Thyroid gland (tissue), 4 donors: Measurements from ENCODE around the gene ADARB2. TPM values are rescaled to one million over a fixed set of nuclear protein-coding genes. Genes with fewer than 3 reads are reported as not detected.

Source experiments
- DNase-seq, 2 donors: peaks; one replicate each; pipeline ENCODE4 v3.0.0-alpha.2; 2019
- H3K27ac ChIP-seq, 3 donors: fragments of 200-600 bp; sonication (generic); 1 replicate in 2 of 3; 2 replicates in 1 of 3; pipeline ENCODE4 v1.5.1; 2016 to 2019; ENCODE audit warnings: mild to moderate bottlenecking in 1 of 3, moderate library complexity in 1 of 3
- H3K27me3 ChIP-seq: fragments of 200-600 bp; sonication (generic); one replicate; pipeline ENCODE4 v1.5.1; 2019
- H3K36me3 ChIP-seq, 2 donors: fragments of 200-600 bp; sonication (generic); one replicate each; pipeline ENCODE4 v1.5.1; 2016 to 2019
- H3K4me1 ChIP-seq, 2 donors: fragments of 200-600 bp; sonication (generic); one replicate each; pipeline ENCODE4 v1.5.1; 2017 to 2019
- H3K4me3 ChIP-seq, 3 donors: fragments of 200-600 bp; sonication (generic); replicated peaks in 1 of 3; 1 replicate in 2 of 3; 2 replicates in 1 of 3; pipeline ENCODE4 v1.5.1; 2016; ENCODE audit warnings: mild to moderate bottlenecking in 1 of 3
- H3K9me3 ChIP-seq: fragments of 200-600 bp; sonication (generic); one replicate; pipeline ENCODE4 v1.5.1; 2017
- CTCF ChIP-seq, 6 experiments: fragments of 200-600 bp in 3 of 6; fragments of 450-650 bp in 3 of 6; sonication (generic) in 3 of 6; IDR thresholded peaks; one replicate each; pipeline ENCODE4 v1.5.1; 2016 to 2019; ENCODE audit warnings: antibody characterized with exemption in 6 of 6, mild to moderate bottlenecking in 2 of 6, inconsistent platforms in 1 of 6, moderate library complexity in 1 of 6
- POLR2A ChIP-seq, 2 donors: fragments of 450-650 bp; IDR thresholded peaks; one replicate each; pipeline ENCODE4 v1.6.1; 2017; ENCODE audit warnings: antibody characterized with exemption in 2 of 2, mild to moderate bottlenecking in 2 of 2, moderate library complexity in 1 of 2
- WGBS, 2 donors: methylation state at CpG; one replicate each; pipeline ENCODE4 v1.1.5; 2017; 5-methylcytosine and 5-hydroxymethylcytosine counted together
- intact Hi-C: fragments of 100-400 bp; cut with DNase I; formaldehyde crosslinking; loops from one replicate; pipeline ENCODE4 v1.15.1; 2023
- total RNA-seq, 4 donors: library from RNA; depleted of rRNA; stranded (reverse); fragments of >200 nt; gene quantifications; one replicate each; pipeline ENCODE4 v1.2.3, GENCODE V29; 2016

ADARB2 gene
- total RNA-seq, 4 donors from 2014 or later, result 0.08 to 0.15 TPM; not detected in 2

GRCh38 chr10:1406132-1406966, 331.0 kb downstream of the ADARB2 start:
- DNase-seq, result no peak
- H3K4me3 ChIP-seq, result no peak overlapping the region
- H3K9me3 ChIP-seq, result no peaks in the 10 kb centered on the region
- no peaks in the 10 kb centered on the region for H3K4me1 ChIP-seq
- H3K27me3 ChIP-seq, result no peaks in the 10 kb centered on the region
- intact Hi-C loops, result no loop called here
- WGBS, 2 donors, result 72 to 88% methylated on average over 14 of the region's 14 CpGs
- TF ChIP-seq CTCF (IDR thresholded peaks at IDR 0.05) (no peak), POLR2A (IDR thresholded peaks at IDR 0.05) (no peak)
- H3K27ac ChIP-seq, result no peak overlapping the region
- no peaks in the 10 kb centered on the region for H3K36me3 ChIP-seq

- no peak overlapping the region for H3K27ac ChIP-seq
- no peaks in the 10 kb centered on the region for H3K36me3 ChIP-seq
- H3K4me3 ChIP-seq, result no peak overlapping the region
- WGBS, 2 donors, result 72 to 74% methylated on average over 23 to 29 of the region's 29 CpGs
- DNase-seq, result no peak
- H3K9me3 ChIP-seq, result no peaks in the 10 kb centered on the region
- intact Hi-C loops, result no loop called here
- H3K27me3 ChIP-seq, result no peaks in the 10 kb centered on the region
- H3K4me1 ChIP-seq, result no peaks in the 10 kb centered on the region
- TF ChIP-seq CTCF (IDR thresholded peaks at IDR 0.05) (no peak), POLR2A (IDR thresholded peaks at IDR 0.05) (no peak)
Observed at GRCh38 chr10:1404323-1405260, 332.7 kb downstream of the ADARB2 start.

- DNase-seq, result no peak
- H3K4me1 ChIP-seq, result no peaks in the 10 kb centered on the region
- 49 to 70% methylated on average over 14 to 17 of the region's 18 CpGs for WGBS, 2 donors
- no peak overlapping the region for H3K4me3 ChIP-seq
- TF ChIP-seq POLR2A (IDR thresholded peaks at IDR 0.05) (no peak), CTCF (IDR thresholded peaks at IDR 0.05) (no peak)
- intact Hi-C loops, result no loop called here
- H3K36me3 ChIP-seq, result no peaks in the 10 kb centered on the region
- no peaks in the 10 kb centered on the region for H3K9me3 ChIP-seq
- H3K27ac ChIP-seq, result no peak overlapping the region
- no peaks in the 10 kb centered on the region for H3K27me3 ChIP-seq
Observed at GRCh38 chr10:1403508-1404322, 333.6 kb downstream of the ADARB2 start.

- 90 to 92% methylated on average over 19 to 27 of the region's 27 CpGs for WGBS, 2 donors
- Histone ChIP-seq H3K27me3 (no peaks in the 10 kb centered on the region), H3K4me1 (no peaks in the 10 kb centered on the region), H3K27ac (no peak overlapping the region), H3K4me3 (no peak overlapping the region), H3K9me3 (no peaks in the 10 kb centered on the region), H3K36me3 (no peaks in the 10 kb centered on the region)
- TF ChIP-seq POLR2A (IDR thresholded peaks at IDR 0.05) (no peak), CTCF (IDR thresholded peaks at IDR 0.05) (no peak)
- intact Hi-C loops, result no loop called here
- no peak for DNase-seq
Observed at GRCh38 chr10:1402816-1403507, 334.4 kb downstream of the ADARB2 start.
